GM06990 (cell line): ENCODE results near the gene HTRA1.

Experiments
- DNase-seq: peaks from one replicate; pipeline ENCODE4 v3.0.0-alpha.2; 2011; ENCODE audit not compliant: insufficient read length; ENCODE audit errors: extremely low read depth
- H3K27me3 ChIP-seq: replicated peaks from 2 replicates; pipeline ENCODE4 v1.6.0; 2011; ENCODE audit warnings: low read length; ENCODE audit not compliant: control insufficient read depth, insufficient read depth
- H3K36me3 ChIP-seq: 2 replicates; pipeline ENCODE4 v1.5.1; 2011; ENCODE audit warnings: low read length; ENCODE audit not compliant: control insufficient read depth, insufficient read depth
- H3K4me3 ChIP-seq: replicated peaks from 2 replicates; pipeline ENCODE4 v1.5.1; 2011; ENCODE audit warnings: low read depth, mild to moderate bottlenecking, control low read depth, low read length
- TF ChIP-seq, protein P1 (sequence below): IDR thresholded peaks from 2 replicates; pipeline ENCODE4 v1.5.1; 2011; ENCODE audit warnings: low read length, control low read depth, mild to moderate bottlenecking, inconsistent platforms; ENCODE audit not compliant: insufficient read depth, poor library complexity, severe bottlenecking

Gene HTRA1

DNA sequence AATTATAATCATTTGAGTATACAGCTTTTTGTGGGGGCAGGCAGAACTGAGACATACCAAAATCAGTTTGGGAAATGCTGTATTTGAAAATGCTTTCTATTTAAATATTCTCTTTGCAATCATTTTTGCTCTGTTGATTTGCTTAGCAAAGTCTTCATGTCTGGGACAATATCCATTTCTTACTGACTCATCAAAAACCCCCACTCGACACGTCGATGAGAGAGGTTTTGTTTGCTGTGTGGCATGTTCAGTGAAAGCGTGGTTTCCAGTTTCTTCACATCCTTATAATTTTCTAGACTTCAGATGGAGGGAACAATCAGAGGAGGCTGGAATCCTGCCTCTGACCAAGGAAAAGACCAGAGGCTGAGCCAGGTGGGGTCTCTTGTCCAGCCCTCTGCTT, 28.9 kb downstream of the HTRA1 start:
- TF ChIP-seq, protein P1, sequence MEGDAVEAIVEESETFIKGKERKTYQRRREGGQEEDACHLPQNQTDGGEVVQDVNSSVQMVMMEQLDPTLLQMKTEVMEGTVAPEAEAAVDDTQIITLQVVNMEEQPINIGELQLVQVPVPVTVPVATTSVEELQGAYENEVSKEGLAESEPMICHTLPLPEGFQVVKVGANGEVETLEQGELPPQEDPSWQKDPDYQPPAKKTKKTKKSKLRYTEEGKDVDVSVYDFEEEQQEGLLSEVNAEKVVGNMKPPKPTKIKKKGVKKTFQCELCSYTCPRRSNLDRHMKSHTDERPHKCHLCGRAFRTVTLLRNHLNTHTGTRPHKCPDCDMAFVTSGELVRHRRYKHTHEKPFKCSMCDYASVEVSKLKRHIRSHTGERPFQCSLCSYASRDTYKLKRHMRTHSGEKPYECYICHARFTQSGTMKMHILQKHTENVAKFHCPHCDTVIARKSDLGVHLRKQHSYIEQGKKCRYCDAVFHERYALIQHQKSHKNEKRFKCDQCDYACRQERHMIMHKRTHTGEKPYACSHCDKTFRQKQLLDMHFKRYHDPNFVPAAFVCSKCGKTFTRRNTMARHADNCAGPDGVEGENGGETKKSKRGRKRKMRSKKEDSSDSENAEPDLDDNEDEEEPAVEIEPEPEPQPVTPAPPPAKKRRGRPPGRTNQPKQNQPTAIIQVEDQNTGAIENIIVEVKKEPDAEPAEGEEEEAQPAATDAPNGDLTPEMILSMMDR: no peak
- Histone ChIP-seq H3K27me3 (no peaks in the 10 kb centered on the region; the same call in 1 of the 2 replicates), H3K4me3 (no peak overlapping the region), H3K36me3 (no peaks in the 10 kb centered on the region)
- DNase-seq: no peak

DNA sequence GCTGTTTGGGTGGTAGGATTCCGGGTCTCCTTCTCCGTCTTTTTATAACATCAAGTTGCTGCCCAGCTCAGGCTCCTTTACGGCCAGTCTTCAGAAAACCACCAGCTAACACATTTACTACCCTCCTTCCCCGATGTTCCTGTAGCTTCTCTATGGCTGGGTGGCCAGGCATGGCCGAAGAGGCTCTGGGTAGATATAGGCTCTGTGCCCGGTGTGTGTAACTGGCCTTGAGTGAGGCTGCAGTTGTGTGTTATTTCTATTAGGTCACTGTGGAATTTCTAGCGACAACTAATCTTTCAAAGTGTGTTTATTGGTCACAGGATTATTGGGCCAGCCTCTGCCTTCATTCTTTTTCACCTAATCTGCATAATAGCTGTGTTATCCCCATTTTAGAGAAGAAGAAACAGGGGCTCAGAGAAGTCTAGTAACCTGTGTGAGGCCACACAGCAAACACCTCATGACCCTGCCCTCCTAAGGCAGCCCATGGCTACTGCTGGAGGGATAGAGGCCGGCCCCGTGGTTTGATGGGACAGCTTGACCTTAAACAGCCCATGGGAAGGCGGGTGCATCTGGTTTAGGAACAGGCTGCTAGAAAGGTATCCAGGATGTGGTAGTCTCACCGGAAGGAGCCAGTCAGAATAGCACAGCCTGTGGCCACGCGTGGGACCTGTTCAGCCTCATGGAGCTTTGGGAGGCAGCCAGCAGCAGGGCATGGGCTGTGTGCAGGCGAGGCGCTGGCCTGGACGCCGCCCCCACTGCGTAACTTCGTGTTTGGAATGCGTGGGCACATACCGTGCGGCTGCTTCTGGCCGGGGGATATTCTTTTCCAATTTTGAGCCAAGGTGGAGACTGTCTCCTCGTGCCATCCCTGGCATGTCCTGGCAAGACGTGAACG, 29.7 kb downstream of the HTRA1 start:
- H3K36me3 ChIP-seq: no peaks in the 10 kb centered on the region
- H3K27me3 ChIP-seq: no peaks in the 10 kb centered on the region; the same call in 1 of the 2 replicates
- no peak overlapping the region for H3K4me3 ChIP-seq
- DNase-seq: no peak
- TF ChIP-seq, protein P1: no peak

- DNase-seq: no peak
- no peak overlapping the region for H3K4me3 ChIP-seq
- no peaks in the 10 kb centered on the region for H3K36me3 ChIP-seq
- no peaks in the 10 kb centered on the region; the same call in 1 of the 2 replicates for H3K27me3 ChIP-seq
- TF ChIP-seq, protein P1: no peak
Measured at GRCh38 chr10:122492006-122492405, 30.7 kb downstream of the HTRA1 start.

- Histone ChIP-seq H3K4me3 (no peak overlapping the region), H3K27me3 (no peaks in the 10 kb centered on the region; the same call in 1 of the 2 replicates), H3K36me3 (no peaks in the 10 kb centered on the region)
- TF ChIP-seq, protein P1: no peak
- no peak for DNase-seq
Measured at GRCh38 chr10:122492999-122493481, 31.7 kb downstream of the HTRA1 start.

GRCh38 chr10:122493761-122494160, 32.4 kb downstream of the HTRA1 start:
- H3K4me3 ChIP-seq: no peak overlapping the region
- H3K36me3 ChIP-seq: no peaks in the 10 kb centered on the region
- no peak for DNase-seq
- H3K27me3 ChIP-seq: no peaks in the 10 kb centered on the region; the same call in 1 of the 2 replicates
- TF ChIP-seq, protein P1: no peak
